Endodermal cell (in vitro differentiated cells): Measurements from ENCODE around the gene CPT1A. TPM values are rescaled to one million over a fixed set of nuclear protein-coding genes. Genes with fewer than 3 reads are reported as not detected.

ENCODE experiments used
- DNase-seq: peaks from one replicate; pipeline ENCODE4 v3.0.0-alpha.2; 2017
- H3K27ac ChIP-seq: 2 replicates; pipeline ENCODE4 v1.5.1; 2013; ENCODE audit warnings: mild to moderate bottlenecking, low read depth, low read length, moderate library complexity
- H3K27me3 ChIP-seq: 2 replicates; pipeline ENCODE4 v1.6.1; 2013; ENCODE audit warnings: mild to moderate bottlenecking, low read length, moderate library complexity; ENCODE audit not compliant: insufficient read depth, control insufficient read depth, poor library complexity, severe bottlenecking
- H3K36me3 ChIP-seq: 2 replicates; pipeline ENCODE4 v1.7.0; 2013; ENCODE audit warnings: mild to moderate bottlenecking, low read length, moderate library complexity; ENCODE audit not compliant: control insufficient read depth, insufficient read depth
- H3K4me1 ChIP-seq: one replicate; pipeline ENCODE4 v1.7.0; 2013; ENCODE audit warnings: low read length; ENCODE audit not compliant: control insufficient read depth, insufficient read depth
- H3K4me3 ChIP-seq: 2 replicates; pipeline ENCODE4 v1.5.1; 2013; ENCODE audit warnings: mild to moderate bottlenecking, low read length, moderate library complexity
- H3K9ac ChIP-seq: 2 replicates; pipeline ENCODE4 v1.6.1; 2013; ENCODE audit warnings: mild to moderate bottlenecking, low read length, moderate library complexity; ENCODE audit not compliant: poor library complexity, severe bottlenecking; ENCODE audit errors: extremely low read depth
- H3K9me3 ChIP-seq: 2 replicates; pipeline ENCODE4 v1.6.1; 2013; ENCODE audit warnings: mild to moderate bottlenecking, low read length, moderate library complexity; ENCODE audit not compliant: control insufficient read depth
- H3K27ac Mint-ChIP-seq: 2 replicates; pipeline ENCODE4 v1.8.0; 2020; ENCODE audit warnings: mixed read lengths
- H3K27me3 Mint-ChIP-seq: 2 replicates; pipeline ENCODE4 v1.8.0; 2021; ENCODE audit warnings: mild to moderate bottlenecking, mixed read lengths; ENCODE audit not compliant: insufficient read depth
- H3K36me3 Mint-ChIP-seq: 2 replicates; pipeline ENCODE4 v1.8.0; 2020; ENCODE audit warnings: low read depth, mixed read lengths
- H3K4me1 Mint-ChIP-seq: 2 replicates; pipeline ENCODE4 v1.8.0; 2020; ENCODE audit warnings: mixed read lengths
- H3K4me3 Mint-ChIP-seq: 2 replicates; pipeline ENCODE4 v1.8.0; 2020; ENCODE audit warnings: mild to moderate bottlenecking, moderate library complexity, mixed read lengths
- H3K9me3 Mint-ChIP-seq: 2 replicates; pipeline ENCODE4 v1.8.0; 2020; ENCODE audit warnings: mild to moderate bottlenecking, mixed read lengths
- WGBS, 2 experiments: methylation state at CpG; one replicate each; pipeline versions ENCODE4 v1.1.5 to v1.1.7; 2013; ENCODE audit warnings: missing lambda C conversion rate in 2 of 2, mixed read lengths in 1 of 2; ENCODE audit not compliant: insufficient coverage in 1 of 2, insufficient read length in 1 of 2; 5-methylcytosine and 5-hydroxymethylcytosine counted together
- total RNA-seq, 2 donors: library from RNA; stranded (reverse); fragmentation: NEBNext Ultra II Directional in 1 of 2; extraction: Animal tissue kit (Norgen Biotek cat#: 25700) in 1 of 2; gene quantifications; 2 replicates in 1 of 2; 3 replicates in 1 of 2; pipeline ENCODE4 v1.2.1, GENCODE V29; 2021
- TF ChIP-seq, protein P1 (sequence below): fragments of 200-600 bp; sonication (generic); conservative IDR thresholded peaks from 2 replicates; pipeline ENCODE4 v1.5.0; 2021; ENCODE audit warnings: antibody characterized with exemption, mild to moderate bottlenecking

CPT1A gene
- total RNA-seq, 2 donors from 2014 or later, result 3.3 to 7.3 TPM

GRCh38 chr11:68776442-68777235 lies 65.1 kb downstream of the CPT1A start:
- TF ChIP-seq, protein P1, sequence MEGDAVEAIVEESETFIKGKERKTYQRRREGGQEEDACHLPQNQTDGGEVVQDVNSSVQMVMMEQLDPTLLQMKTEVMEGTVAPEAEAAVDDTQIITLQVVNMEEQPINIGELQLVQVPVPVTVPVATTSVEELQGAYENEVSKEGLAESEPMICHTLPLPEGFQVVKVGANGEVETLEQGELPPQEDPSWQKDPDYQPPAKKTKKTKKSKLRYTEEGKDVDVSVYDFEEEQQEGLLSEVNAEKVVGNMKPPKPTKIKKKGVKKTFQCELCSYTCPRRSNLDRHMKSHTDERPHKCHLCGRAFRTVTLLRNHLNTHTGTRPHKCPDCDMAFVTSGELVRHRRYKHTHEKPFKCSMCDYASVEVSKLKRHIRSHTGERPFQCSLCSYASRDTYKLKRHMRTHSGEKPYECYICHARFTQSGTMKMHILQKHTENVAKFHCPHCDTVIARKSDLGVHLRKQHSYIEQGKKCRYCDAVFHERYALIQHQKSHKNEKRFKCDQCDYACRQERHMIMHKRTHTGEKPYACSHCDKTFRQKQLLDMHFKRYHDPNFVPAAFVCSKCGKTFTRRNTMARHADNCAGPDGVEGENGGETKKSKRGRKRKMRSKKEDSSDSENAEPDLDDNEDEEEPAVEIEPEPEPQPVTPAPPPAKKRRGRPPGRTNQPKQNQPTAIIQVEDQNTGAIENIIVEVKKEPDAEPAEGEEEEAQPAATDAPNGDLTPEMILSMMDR, result no peak
- Mint-ChIP-seq H3K4me1 (peaks cover 6% of the 10 kb centered on the region), H3K4me3 (no peak overlapping the region), H3K27me3 (no peaks in the 10 kb centered on the region), H3K27ac (no peak overlapping the region), H3K36me3 (peaks cover 20% of the 10 kb centered on the region), H3K9me3 (no peaks in the 10 kb centered on the region)
- Histone ChIP-seq H3K9ac (no peak overlapping the region), H3K36me3 (no peaks in the 10 kb centered on the region), H3K9me3 (no peaks in the 10 kb centered on the region), H3K4me1 (no peaks in the 10 kb centered on the region), H3K27ac (no peak overlapping the region), H3K27me3 (no peaks in the 10 kb centered on the region), H3K4me3 (no peak overlapping the region)
- no peak for DNase-seq
- 87% methylated on average over 11 to 20 of the region's 20 CpGs for WGBS, 2 experiments

GRCh38 chr11:68775951-68776388 lies 65.7 kb downstream of the CPT1A start:
- Histone ChIP-seq H3K9ac (no peak overlapping the region), H3K27ac (no peak overlapping the region), H3K4me3 (no peak overlapping the region), H3K36me3 (no peaks in the 10 kb centered on the region), H3K9me3 (no peaks in the 10 kb centered on the region), H3K27me3 (no peaks in the 10 kb centered on the region), H3K4me1 (no peaks in the 10 kb centered on the region)
- Mint-ChIP-seq H3K4me3 (no peak overlapping the region), H3K27ac (no peak overlapping the region), H3K36me3 (peaks cover 16% of the 10 kb centered on the region), H3K4me1 (peaks cover 5% of the 10 kb centered on the region), H3K9me3 (no peaks in the 10 kb centered on the region), H3K27me3 (no peaks in the 10 kb centered on the region)
- 89 to 91% methylated on average over 3 to 4 of the region's 4 CpGs for WGBS, 2 experiments
- DNase-seq, result no peak
- TF ChIP-seq, protein P1, result no peak

DNA sequence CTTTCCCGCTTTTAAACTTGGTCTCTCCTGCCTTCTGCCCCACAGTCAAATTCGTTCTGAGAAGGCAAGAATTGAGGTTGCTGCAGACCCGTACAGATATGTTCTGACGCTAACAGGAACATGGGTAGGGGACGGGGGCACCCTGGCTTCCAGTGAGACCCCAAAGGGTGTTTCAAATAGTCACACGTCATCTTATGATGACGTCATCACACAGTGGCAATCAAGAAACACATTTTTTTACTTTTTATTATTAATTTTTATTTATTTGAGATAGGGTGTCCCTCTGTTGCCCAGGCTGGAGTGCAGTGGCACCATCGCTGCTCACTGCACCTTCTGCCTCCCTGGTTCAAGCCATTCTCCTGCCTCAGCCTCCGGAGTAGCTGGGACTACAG lies 67.5 kb downstream of the CPT1A start:
- Mint-ChIP-seq H3K36me3 (peaks cover 7% of the 10 kb centered on the region), H3K4me1 (no peaks in the 10 kb centered on the region), H3K4me3 (no peak overlapping the region), H3K27ac (no peak overlapping the region), H3K9me3 (no peaks in the 10 kb centered on the region), H3K27me3 (no peaks in the 10 kb centered on the region)
- Histone ChIP-seq H3K4me1 (no peaks in the 10 kb centered on the region), H3K9ac (no peak overlapping the region), H3K36me3 (no peaks in the 10 kb centered on the region), H3K27me3 (no peaks in the 10 kb centered on the region), H3K9me3 (no peaks in the 10 kb centered on the region), H3K4me3 (no peak overlapping the region), H3K27ac (no peak overlapping the region)
- DNase-seq, result no peak
- TF ChIP-seq, protein P1, result no peak
- WGBS, 2 experiments, result 95 to 100% methylated on average over 7 to 8 of the region's 9 CpGs
